Gastroesophageal sphincter (tissue), 4 donors: ENCODE results near the gene ZSCAN31. TPM values are rescaled to one million over a fixed set of nuclear protein-coding genes. Genes with fewer than 3 reads are reported as not detected.

Experiments used
- ATAC-seq: fragments of 150-250 bp; one replicate; pipeline ENCODE4 v1.9.1; 2016; ENCODE audit warnings: mild to moderate bottlenecking, moderate library complexity
- H3K27ac ChIP-seq, 4 donors: fragments of 200-600 bp; sonication (generic) in 3 of 4; 1 replicate in 3 of 4; 2 replicates in 1 of 4; pipeline ENCODE4 v1.5.1; 2016 to 2019
- H3K27me3 ChIP-seq: fragments of 200-600 bp; sonication (generic); one replicate; pipeline ENCODE4 v1.5.1; 2019
- H3K36me3 ChIP-seq, 2 donors: fragments of 200-600 bp; sonication (generic); one replicate each; pipeline ENCODE4 v1.5.1; 2019; ENCODE audit warnings: control low read depth in 1 of 2
- H3K4me1 ChIP-seq, 3 donors: fragments of 200-600 bp; sonication (generic); 1 replicate in 2 of 3; 2 replicates in 1 of 3; pipeline ENCODE4 v1.5.1; 2016 to 2019; ENCODE audit warnings: control low read depth in 2 of 3
- H3K4me3 ChIP-seq, 2 donors: fragments of 200-600 bp; sonication (generic); one replicate each; pipeline ENCODE4 v1.5.1; 2019; ENCODE audit warnings: mild to moderate bottlenecking in 1 of 2, moderate library complexity in 1 of 2
- H3K9me3 ChIP-seq, 3 donors: fragments of 200-600 bp; sonication (generic); one replicate each; pipeline ENCODE4 v1.5.1; 2017 to 2019; ENCODE audit warnings: control low read depth in 2 of 3
- EP300 ChIP-seq: sonication (generic); formaldehyde crosslinking; IDR thresholded peaks from one replicate; pipeline ENCODE4 v1.6.1; 2017; ENCODE audit warnings: antibody characterized with exemption, mild to moderate bottlenecking
- POLR2A ChIP-seq, 2 donors: fragments of 450-650 bp; IDR thresholded peaks; one replicate each; pipeline ENCODE4 v1.6.1; 2017; ENCODE audit warnings: antibody characterized with exemption in 2 of 2, mild to moderate bottlenecking in 2 of 2, moderate library complexity in 1 of 2
- POLR2AphosphoS5 ChIP-seq: sonication (generic); formaldehyde crosslinking; IDR thresholded peaks from one replicate; pipeline ENCODE4 v1.6.1; 2017; ENCODE audit warnings: antibody characterized with exemption
- WGBS, 2 donors: methylation state at CpG; one replicate each; pipeline ENCODE4 v1.1.5; 2018; ENCODE audit warnings: low coverage in 1 of 2; 5-methylcytosine and 5-hydroxymethylcytosine counted together
- total RNA-seq, 4 donors: library from RNA; depleted of rRNA; stranded (reverse); fragments of >200 nt; gene quantifications; one replicate each; pipeline ENCODE4 v1.1.0, GENCODE V29; 2016
- TF ChIP-seq, protein P1 (sequence below), 4 experiments: fragments of 200-600 bp in 2 of 4; fragments of 450-650 bp in 2 of 4; sonication (generic) in 1 of 4; IDR thresholded peaks; one replicate each; pipeline ENCODE4 v1.5.1; 2017 to 2019; ENCODE audit warnings: antibody characterized with exemption in 4 of 4, mild to moderate bottlenecking in 2 of 4, moderate library complexity in 2 of 4

The ZSCAN31 gene
- total RNA-seq, 4 donors from 2014 or later = 14.9 to 32.0 (median 24.8) TPM

DNA sequence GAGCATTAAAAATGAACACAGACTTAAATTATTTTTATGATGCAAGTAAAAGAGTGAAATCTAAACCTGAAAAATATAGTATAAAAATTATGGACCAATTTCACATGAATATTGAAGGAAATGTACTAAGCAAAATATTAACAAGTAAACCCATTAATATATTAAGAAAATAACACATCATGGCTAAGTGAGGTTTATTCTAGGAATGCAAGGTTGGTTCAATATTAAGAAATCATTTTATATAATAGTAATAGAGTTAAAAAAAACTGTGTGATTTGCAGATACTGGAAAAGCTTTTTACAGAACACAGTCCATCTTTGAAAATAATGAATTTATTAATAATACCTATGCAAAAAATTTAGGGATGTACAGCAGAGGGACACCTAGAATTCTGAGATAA is 42.7 kb upstream of the ZSCAN31 start:
- TF ChIP-seq EP300 (no peak), POLR2A (IDR thresholded peaks at IDR 0.05) (no peak), POLR2AphosphoS5 (no peak)
- TF ChIP-seq, protein P1, sequence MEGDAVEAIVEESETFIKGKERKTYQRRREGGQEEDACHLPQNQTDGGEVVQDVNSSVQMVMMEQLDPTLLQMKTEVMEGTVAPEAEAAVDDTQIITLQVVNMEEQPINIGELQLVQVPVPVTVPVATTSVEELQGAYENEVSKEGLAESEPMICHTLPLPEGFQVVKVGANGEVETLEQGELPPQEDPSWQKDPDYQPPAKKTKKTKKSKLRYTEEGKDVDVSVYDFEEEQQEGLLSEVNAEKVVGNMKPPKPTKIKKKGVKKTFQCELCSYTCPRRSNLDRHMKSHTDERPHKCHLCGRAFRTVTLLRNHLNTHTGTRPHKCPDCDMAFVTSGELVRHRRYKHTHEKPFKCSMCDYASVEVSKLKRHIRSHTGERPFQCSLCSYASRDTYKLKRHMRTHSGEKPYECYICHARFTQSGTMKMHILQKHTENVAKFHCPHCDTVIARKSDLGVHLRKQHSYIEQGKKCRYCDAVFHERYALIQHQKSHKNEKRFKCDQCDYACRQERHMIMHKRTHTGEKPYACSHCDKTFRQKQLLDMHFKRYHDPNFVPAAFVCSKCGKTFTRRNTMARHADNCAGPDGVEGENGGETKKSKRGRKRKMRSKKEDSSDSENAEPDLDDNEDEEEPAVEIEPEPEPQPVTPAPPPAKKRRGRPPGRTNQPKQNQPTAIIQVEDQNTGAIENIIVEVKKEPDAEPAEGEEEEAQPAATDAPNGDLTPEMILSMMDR (IDR thresholded peaks at IDR 0.05) = no peak
- Histone ChIP-seq H3K4me3 (no peak overlapping the region), H3K36me3 (peaks cover 3 to 34% of the 10 kb centered on the region in 2 donors), H3K27me3 (no peaks in the 10 kb centered on the region), H3K4me1 (peaks cover 0 to 34% (median 4%) of the 10 kb centered on the region in 3 donors), H3K9me3 (no peaks in the 10 kb centered on the region), H3K27ac (no peak overlapping the region)
- ATAC-seq = no peak

DNA sequence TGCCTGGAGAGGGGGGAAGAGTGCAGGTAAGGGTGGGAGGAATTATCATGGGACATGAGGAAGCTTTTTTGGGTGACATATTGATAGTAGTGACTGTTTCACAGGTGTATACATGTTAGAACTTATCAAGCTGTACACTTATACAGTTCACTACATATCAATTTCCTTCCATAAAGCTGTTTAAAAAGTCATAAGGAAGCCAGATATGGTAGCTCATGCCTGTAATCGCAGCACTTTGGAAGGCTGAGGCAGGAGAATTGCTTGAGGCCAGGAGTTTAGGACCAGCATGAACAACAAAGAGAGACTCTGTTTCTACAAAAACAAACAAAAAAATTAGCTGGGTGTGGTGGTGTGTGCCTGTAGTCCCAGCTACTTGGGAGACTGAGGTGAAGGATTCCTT is 41.9 kb upstream of the ZSCAN31 start:
- no peaks in the 10 kb centered on the region for H3K9me3 ChIP-seq
- no peaks in the 10 kb centered on the region for H3K27me3 ChIP-seq
- no peak overlapping the region for H3K4me3 ChIP-seq
- 100% methylated on average over 1 of the region's 1 CpG for WGBS, 2 donors
- H3K4me1 ChIP-seq = peaks cover 0 to 27% (median 4%) of the 10 kb centered on the region in 3 donors
- ATAC-seq = no peak
- H3K36me3 ChIP-seq = peaks cover 3 to 34% of the 10 kb centered on the region in 2 donors
- no peak overlapping the region for H3K27ac ChIP-seq
- TF ChIP-seq, protein P1 (IDR thresholded peaks at IDR 0.05) = no peak
- TF ChIP-seq POLR2A (IDR thresholded peaks at IDR 0.05) (no peak), POLR2AphosphoS5 (no peak), EP300 (no peak)

DNA sequence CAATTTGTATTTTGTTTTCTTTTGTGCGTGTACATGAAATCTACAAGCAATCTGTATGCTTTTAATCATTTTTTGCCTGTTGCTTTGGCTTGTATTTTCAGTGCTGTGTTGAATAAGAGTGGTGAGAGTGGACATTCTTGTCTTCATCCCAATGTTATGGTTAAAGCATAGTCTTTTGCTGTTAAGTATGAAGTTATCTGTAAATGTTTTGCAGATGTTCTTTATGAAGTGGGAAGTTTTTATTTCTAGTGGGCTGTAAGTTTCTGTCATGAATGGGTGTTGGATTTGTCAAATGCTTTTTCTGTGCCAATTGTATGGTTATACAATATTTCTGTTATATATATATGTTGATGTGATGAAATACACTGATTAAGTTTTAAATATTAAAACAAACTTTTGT is 38.0 kb upstream of the ZSCAN31 start:
- 75 to 100% methylated on average over 1 of the region's 1 CpG for WGBS, 2 donors
- H3K9me3 ChIP-seq = no peaks in the 10 kb centered on the region
- no peaks in the 10 kb centered on the region for H3K4me1 ChIP-seq
- H3K36me3 ChIP-seq = peaks cover 3 to 17% of the 10 kb centered on the region in 2 donors
- H3K27me3 ChIP-seq = no peaks in the 10 kb centered on the region
- ATAC-seq = no peak
- H3K4me3 ChIP-seq = no peak overlapping the region
- H3K27ac ChIP-seq = no peak overlapping the region
- TF ChIP-seq, protein P1 (IDR thresholded peaks at IDR 0.05) = no peak
- TF ChIP-seq EP300 = no peak
- TF ChIP-seq POLR2A (IDR thresholded peaks at IDR 0.05) = no peak
- no peak for TF ChIP-seq POLR2AphosphoS5

DNA sequence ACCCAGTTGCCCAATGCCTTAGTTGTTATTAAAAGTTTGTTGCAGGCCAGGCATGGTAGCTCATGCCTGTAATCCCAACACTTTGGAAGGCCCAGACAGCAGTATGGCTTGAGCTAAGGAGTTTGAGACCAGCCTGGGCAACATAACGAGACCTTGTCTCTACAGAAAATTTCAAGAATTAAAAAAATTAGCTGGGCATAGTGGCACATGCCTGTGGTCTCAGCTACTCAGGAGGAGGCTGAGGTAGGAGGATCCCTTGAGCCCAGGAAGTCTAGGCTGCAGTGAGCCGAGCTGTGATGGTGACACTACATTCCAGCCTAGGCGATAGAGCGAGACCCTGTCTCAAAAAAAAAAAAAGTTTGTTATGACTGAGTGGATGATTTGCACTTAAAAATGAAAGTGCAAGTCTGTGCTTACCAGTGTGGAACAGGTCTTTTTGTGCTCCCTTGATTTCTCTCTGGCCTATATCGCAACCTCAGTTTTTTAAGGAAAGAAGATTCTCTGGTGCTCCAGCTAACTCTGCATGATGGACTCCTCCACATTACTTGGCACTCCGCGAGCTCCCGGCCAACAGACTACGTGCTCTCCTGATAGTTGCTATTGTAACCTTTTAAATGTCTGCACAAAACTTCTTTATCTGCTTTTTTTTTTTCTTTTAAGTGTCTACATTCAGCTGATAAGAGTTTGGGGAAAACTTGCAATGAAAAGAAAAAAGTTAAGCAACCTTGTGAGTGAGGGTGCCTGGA is 35.9 kb upstream of the ZSCAN31 start:
- H3K27me3 ChIP-seq = no peaks in the 10 kb centered on the region
- H3K9me3 ChIP-seq = no peaks in the 10 kb centered on the region
- 79 to 91% methylated on average over 8 to 9 of the region's 9 CpGs for WGBS, 2 donors
- no peak for ATAC-seq
- H3K4me1 ChIP-seq = no peaks in the 10 kb centered on the region
- TF ChIP-seq POLR2A (IDR thresholded peaks at IDR 0.05) (no peak), POLR2AphosphoS5 (no peak)
- H3K27ac ChIP-seq = no peak overlapping the region
- H3K36me3 ChIP-seq = peaks cover 3 to 18% of the 10 kb centered on the region in 2 donors
- no peak overlapping the region for H3K4me3 ChIP-seq

DNA sequence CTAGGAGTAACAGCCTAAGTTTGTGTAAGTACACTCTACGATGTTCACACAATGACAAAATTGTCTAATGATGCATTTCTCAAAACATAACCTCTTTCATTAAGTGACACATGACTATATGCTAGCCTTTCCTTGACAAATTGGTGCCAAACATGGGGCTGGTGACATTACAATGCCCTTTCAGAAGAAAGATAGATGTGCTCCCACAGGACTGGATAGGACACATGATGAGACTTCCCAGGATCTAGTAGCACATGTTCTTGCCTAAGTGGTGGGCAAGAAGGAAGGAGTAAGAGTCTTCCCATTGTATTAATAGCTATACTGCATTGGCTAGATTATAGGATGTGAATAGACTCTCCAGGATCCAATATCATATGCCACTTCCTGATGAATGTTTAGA is 35.3 kb upstream of the ZSCAN31 start:
- no peaks in the 10 kb centered on the region for H3K9me3 ChIP-seq
- H3K36me3 ChIP-seq = peaks cover 3 to 24% of the 10 kb centered on the region in 2 donors
- no peak overlapping the region for H3K27ac ChIP-seq
- H3K4me1 ChIP-seq = no peaks in the 10 kb centered on the region
- TF ChIP-seq POLR2AphosphoS5 = no peak
- H3K27me3 ChIP-seq = no peaks in the 10 kb centered on the region
- H3K4me3 ChIP-seq = no peak overlapping the region
- WGBS, 2 donors = 71 to 100% methylated on average over 1 of the region's 1 CpG
- ATAC-seq = no peak

DNA sequence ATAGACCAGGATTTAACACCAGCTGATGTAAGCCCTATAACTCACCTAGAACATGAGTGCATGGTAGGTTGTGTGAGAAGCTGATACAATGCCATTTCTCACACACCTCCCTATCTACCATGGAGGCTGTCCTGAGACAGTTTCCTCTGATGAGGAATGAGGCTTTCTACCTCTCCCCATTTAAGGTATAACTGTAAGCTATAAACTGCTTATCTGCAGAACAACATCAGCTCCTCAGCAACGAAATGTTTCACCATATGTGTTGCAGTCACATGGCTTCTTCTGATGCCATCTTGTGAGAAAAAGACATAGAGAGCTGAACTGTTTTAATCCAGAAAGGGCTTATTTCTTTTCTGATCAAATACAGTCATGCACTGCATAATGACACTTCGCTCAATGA is 34.5 kb upstream of the ZSCAN31 start:
- ATAC-seq = no peak
- Histone ChIP-seq H3K4me1 (no peaks in the 10 kb centered on the region), H3K9me3 (no peaks in the 10 kb centered on the region), H3K27me3 (no peaks in the 10 kb centered on the region), H3K36me3 (peaks cover 3 to 32% of the 10 kb centered on the region in 2 donors), H3K27ac (no peak overlapping the region), H3K4me3 (no peak overlapping the region)
- 75 to 100% methylated on average over 1 to 2 of the region's 2 CpGs for WGBS, 2 donors
- TF ChIP-seq EP300 (no peak), POLR2A (IDR thresholded peaks at IDR 0.05) (no peak), POLR2AphosphoS5 (no peak)
